CD4-positive, alpha-beta memory T cell (primary cell): Measurements from ENCODE around the gene MYH3. TPM values are rescaled to one million over a fixed set of nuclear protein-coding genes. Genes with fewer than 3 reads are reported as not detected.
A peak's percentile ranks its signal among the peaks of the same experiment; 100 is the strongest.
"Not testable (repeated sequence)": the region's sequence is repeated elsewhere in the genome, so short reads cannot be mapped to it uniquely, and the experiment has no call there.

ENCODE experiments used
- CTCF ChIA-PET: fragments of 350-600 bp; sonication (Branson Sonifier 250); formaldehyde crosslinking; loops from one replicate; lab custom pipeline; 2021; ENCODE audit warnings: inconsistent platforms; ENCODE audit not compliant: partially characterized antibody; lab: Charles Lee
- POLR2A ChIA-PET: fragments of 350-600 bp; sonication (Branson Sonifier 250); formaldehyde crosslinking; loops from one replicate; lab custom pipeline; 2021; ENCODE audit not compliant: partially characterized antibody; lab: Charles Lee
- DNase-seq, 5 donors: peaks; one replicate each; pipeline versions ENCODE4 v3.0.0 to v3.0.0-alpha.2; 2020 to 2022; ENCODE audit warnings: mixed read lengths in 1 of 5
- H3K27ac ChIP-seq: one replicate; pipeline ENCODE4 v1.7.0; 2013; ENCODE audit warnings: low read depth, low read length
- H3K27me3 ChIP-seq: 2 replicates; pipeline ENCODE4 v1.7.0; 2013; ENCODE audit warnings: mild to moderate bottlenecking, low read length, moderate library complexity; ENCODE audit not compliant: insufficient read depth
- H3K36me3 ChIP-seq: 2 replicates; pipeline ENCODE4 v1.7.0; 2013; ENCODE audit warnings: mild to moderate bottlenecking, low read length, moderate library complexity; ENCODE audit not compliant: insufficient read depth
- H3K4me1 ChIP-seq: 2 replicates; pipeline ENCODE4 v1.7.0; 2013; ENCODE audit warnings: mild to moderate bottlenecking, low read length, moderate library complexity; ENCODE audit not compliant: insufficient read depth
- H3K4me3 ChIP-seq, 2 donors: one replicate each; pipeline ENCODE4 v1.7.0; 2013; ENCODE audit warnings: low read length in 2 of 2, mild to moderate bottlenecking in 1 of 2
- H3K9me3 ChIP-seq, 2 donors: one replicate each; pipeline ENCODE4 v1.7.0; 2013; ENCODE audit warnings: low read length in 2 of 2, control low read depth in 1 of 2; ENCODE audit not compliant: control insufficient read depth in 1 of 2
- H3K27ac Mint-ChIP-seq, 7 donors: one replicate each; pipeline ENCODE4 v1.8.0; 2020 to 2021; ENCODE audit warnings: mixed read lengths in 7 of 7, mild to moderate bottlenecking in 6 of 7, inconsistent platforms in 3 of 7, moderate library complexity in 3 of 7
- H3K27me3 Mint-ChIP-seq, 2 donors: one replicate each; pipeline ENCODE4 v1.8.0; 2020 to 2021; ENCODE audit warnings: mixed read lengths in 2 of 2
- H3K36me3 Mint-ChIP-seq, 2 donors: one replicate each; pipeline ENCODE4 v1.8.0; 2020 to 2021; ENCODE audit warnings: mixed read lengths in 2 of 2, inconsistent platforms in 1 of 2, mild to moderate bottlenecking in 1 of 2
- H3K4me1 Mint-ChIP-seq, 4 donors: one replicate each; pipeline ENCODE4 v1.8.0; 2020 to 2021; ENCODE audit warnings: mixed read lengths in 4 of 4, mild to moderate bottlenecking in 1 of 4
- H3K4me3 Mint-ChIP-seq, 8 donors: one replicate each; pipeline ENCODE4 v1.8.0; 2020 to 2021; ENCODE audit warnings: mixed read lengths in 8 of 8, mild to moderate bottlenecking in 7 of 8, moderate library complexity in 6 of 8, inconsistent platforms in 3 of 8
- H3K9me3 Mint-ChIP-seq, 8 donors: one replicate each; pipeline ENCODE4 v1.8.0; 2020 to 2021; ENCODE audit warnings: mixed read lengths in 8 of 8, mild to moderate bottlenecking in 5 of 8, inconsistent platforms in 3 of 8, moderate library complexity in 1 of 8
- intact Hi-C: fragments of 100-400 bp; cut with micrococcal nuclease; formaldehyde crosslinking; loops from one replicate; pipeline ENCODE4 v1.15.1; 2023
- polyA plus RNA-seq, 2 donors: library from polyadenylated mRNA; unstranded; fragments of 300-500 nt; fragmentation: Illumina TruSeq; gene quantifications; one replicate each; pipeline ENCODE4 v1.2.3, GENCODE V29; 2021
- total RNA-seq, 2 experiments: library from RNA; stranded (reverse); gene quantifications; one replicate each; pipeline ENCODE4 v1.2.3, GENCODE V29; 2021

MYH3 gene
- total and polyA plus RNA-seq, 4 experiments from 2014 or later: 0.47 to 11.5 (median 8.6) TPM; not detected in 1

DNA sequence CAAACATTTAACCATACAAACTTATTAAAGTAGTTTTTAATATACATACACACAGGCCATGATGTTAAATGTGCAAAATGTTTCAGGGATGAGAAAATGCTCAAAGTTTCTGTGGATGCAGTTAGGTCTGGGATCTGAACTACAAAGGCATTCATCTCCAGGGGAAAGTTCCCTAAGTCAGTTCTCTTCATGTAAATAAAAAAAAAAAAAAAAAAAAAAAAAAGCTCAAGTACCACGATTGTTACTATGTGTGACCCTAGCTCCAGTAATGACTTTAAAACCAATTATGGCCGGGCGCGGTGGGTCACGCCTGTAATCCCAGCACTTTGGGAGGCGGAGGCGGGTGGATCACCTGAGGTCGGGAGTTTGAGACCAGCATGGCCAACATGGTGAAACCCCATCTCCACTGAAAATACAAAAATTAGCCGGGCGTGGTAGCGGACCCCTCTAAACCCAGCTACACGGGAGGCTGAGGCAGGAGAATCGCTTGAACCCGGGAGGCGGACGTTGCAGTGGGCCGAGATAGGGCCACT is 38.8 kb upstream of the MYH3 start:
- H3K4me3 Mint-ChIP-seq: peak overlapping the region; percentile 36 to 98 (median 96)

DNA sequence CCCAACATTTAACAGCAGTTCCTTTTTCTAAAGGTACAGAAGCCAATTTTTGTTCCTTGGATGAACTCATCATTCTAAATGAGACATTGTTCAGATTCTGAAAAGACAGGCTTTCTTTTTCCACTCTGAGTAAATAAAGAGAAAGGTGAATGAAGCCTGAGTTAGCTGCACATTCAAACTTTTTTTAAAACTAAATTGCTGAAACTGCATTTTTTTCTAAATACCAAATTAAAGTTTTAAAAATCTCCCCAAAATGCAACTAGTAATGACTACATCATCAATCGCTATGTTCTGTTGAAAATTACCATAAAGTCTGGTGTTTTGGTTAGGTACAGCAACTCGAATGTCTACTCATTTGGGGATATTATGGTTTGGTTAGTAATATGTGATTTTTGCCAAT is 30.4 kb upstream of the MYH3 start:
- Mint-ChIP-seq H3K27me3 (no peaks in the 10 kb centered on the region), H3K27ac (no peak overlapping the region), H3K36me3 (peaks cover 69 to 76% of the 10 kb centered on the region in 2 donors), H3K4me3 (no peak overlapping the region), H3K9me3 (no peaks in the 10 kb centered on the region), H3K4me1 (peaks cover 22 to 36% (median 30%) of the 10 kb centered on the region in 4 donors)
- intact Hi-C loops: no loop called here
- H3K4me1 ChIP-seq: peaks cover 4% of the 10 kb centered on the region
- no peak overlapping the region for H3K4me3 ChIP-seq
- no peaks in the 10 kb centered on the region for H3K27me3 ChIP-seq
- peaks cover 39% of the 10 kb centered on the region for H3K36me3 ChIP-seq
- H3K27ac ChIP-seq: no peak overlapping the region
- no peak for DNase-seq
- H3K9me3 ChIP-seq: no peaks in the 10 kb centered on the region
- CTCF ChIA-PET: no interaction called here
- POLR2A ChIA-PET: no interaction called here

More for the DNA sequence above, 38.8 kb upstream of the MYH3 start:
- intact Hi-C loops: loop anchor here (5.0 kb wide), 1 partner anchor 1301 kb away; the partner anchor contains the start of gene ZNF18
- Mint-ChIP-seq H3K36me3 (peaks cover 31 to 62% of the 10 kb centered on the region in 2 donors), H3K4me1 (peaks cover 29 to 68% (median 50%) of the 10 kb centered on the region in 4 donors), H3K27ac (peak overlapping the region in 1 of 7 donors; percentile 91)
- POLR2A ChIA-PET, H3K9me3 Mint-ChIP-seq, DNase-seq, H3K27ac ChIP-seq, H3K9me3 ChIP-seq, H3K27me3 Mint-ChIP-seq, H3K27me3 ChIP-seq: not testable (repeated sequence)
- Histone ChIP-seq H3K4me1 (peaks cover 44% of the 10 kb centered on the region), H3K36me3 (peaks cover 25% of the 10 kb centered on the region), H3K4me3 (peak overlapping the region in 1 of 2 donors; percentile 95)
- CTCF ChIA-PET: interaction anchor here (1.8 kb wide), 1 partner anchor 41 kb away, joined by 8 read pairs; no protein-coding TSS in a partner anchor

- H3K4me1 Mint-ChIP-seq: peaks cover 4 to 10% (median 9%) of the 10 kb centered on the region in 4 donors
- H3K9me3 Mint-ChIP-seq: no peaks in the 10 kb centered on the region
- no peak overlapping the region for H3K27ac ChIP-seq
- ChIA-PET CTCF (interaction anchor here (0.9 to 2.2 kb wide), 4 partner anchors 13 to 66 kb away, joined by 3 to 9 read pairs (median 4); partner anchors contain the start of genes ADPRM and SCO1), POLR2A (no interaction called here)
- no peaks in the 10 kb centered on the region for H3K27me3 Mint-ChIP-seq
- DNase-seq: peak in 1 of 5 donors; percentile 3
- intact Hi-C loops: no loop called here
- peaks cover 68 to 73% of the 10 kb centered on the region in 2 donors for H3K36me3 Mint-ChIP-seq
- peak overlapping the region in 1 of 7 donors; percentile 21 for H3K27ac Mint-ChIP-seq
- no peaks in the 10 kb centered on the region for H3K4me1 ChIP-seq
- no peaks in the 10 kb centered on the region for H3K9me3 ChIP-seq
- H3K27me3 ChIP-seq: no peaks in the 10 kb centered on the region
- peaks cover 30% of the 10 kb centered on the region for H3K36me3 ChIP-seq
- no peak overlapping the region for H3K4me3 Mint-ChIP-seq
- H3K4me3 ChIP-seq: no peak overlapping the region
These were observed 26.7 kb upstream of the MYH3 start for GRCh38 chr17:10683853-10684252.

- Histone ChIP-seq H3K27ac (no peak overlapping the region), H3K4me1 (no peaks in the 10 kb centered on the region), H3K36me3 (peaks cover 30% of the 10 kb centered on the region), H3K4me3 (no peak overlapping the region), H3K27me3 (no peaks in the 10 kb centered on the region), H3K9me3 (no peaks in the 10 kb centered on the region)
- H3K27ac Mint-ChIP-seq: no peak overlapping the region
- peaks cover 75 to 79% of the 10 kb centered on the region in 2 donors for H3K36me3 Mint-ChIP-seq
- intact Hi-C loops: no loop called here
- H3K4me3 Mint-ChIP-seq: no peak overlapping the region
- ChIA-PET POLR2A (no interaction called here), CTCF (interaction anchor here (0.9 kb wide), 1 partner anchor 35 kb away, joined by 3 read pairs; no protein-coding TSS in a partner anchor)
- no peaks in the 10 kb centered on the region for H3K9me3 Mint-ChIP-seq
- no peaks in the 10 kb centered on the region for H3K27me3 Mint-ChIP-seq
- no peak for DNase-seq
- peaks cover 0 to 4% (median 2%) of the 10 kb centered on the region in 4 donors for H3K4me1 Mint-ChIP-seq
These were observed 24.8 kb upstream of the MYH3 start for GRCh38 chr17:10681866-10682446.

- no peaks in the 10 kb centered on the region for H3K4me1 Mint-ChIP-seq
- Histone ChIP-seq H3K27ac (no peak overlapping the region), H3K4me1 (no peaks in the 10 kb centered on the region), H3K9me3 (no peaks in the 10 kb centered on the region), H3K27me3 (no peaks in the 10 kb centered on the region), H3K4me3 (no peak overlapping the region), H3K36me3 (peaks cover 8% of the 10 kb centered on the region)
- H3K27me3 Mint-ChIP-seq: no peaks in the 10 kb centered on the region
- H3K9me3 Mint-ChIP-seq: no peaks in the 10 kb centered on the region
- H3K36me3 Mint-ChIP-seq: peaks cover 34 to 57% of the 10 kb centered on the region in 2 donors
- POLR2A ChIA-PET: no interaction called here
- intact Hi-C loops: no loop called here
- no peak overlapping the region for H3K27ac Mint-ChIP-seq
- H3K4me3 Mint-ChIP-seq: no peak overlapping the region
- no peak for DNase-seq
- CTCF ChIA-PET: interaction anchor here (1.4 to 2.9 kb wide), 2 partner anchors 28 to 57 kb away, joined by 4 to 11 read pairs; no protein-coding TSS in a partner anchor
These were observed 17.6 kb upstream of the MYH3 start for GRCh38 chr17:10674704-10675103.

- no peaks in the 10 kb centered on the region for H3K27me3 Mint-ChIP-seq
- H3K4me3 Mint-ChIP-seq: no peak overlapping the region
- no peak overlapping the region for H3K27ac ChIP-seq
- H3K4me1 ChIP-seq: no peaks in the 10 kb centered on the region
- no peaks in the 10 kb centered on the region for H3K4me1 Mint-ChIP-seq
- H3K27ac Mint-ChIP-seq: no peak overlapping the region
- peaks cover 25 to 47% of the 10 kb centered on the region in 2 donors for H3K36me3 Mint-ChIP-seq
- H3K27me3 ChIP-seq: no peaks in the 10 kb centered on the region
- H3K4me3 ChIP-seq: no peak overlapping the region
- CTCF ChIA-PET: interaction anchor here (1.2 to 2.9 kb wide), 3 partner anchors 26 to 56 kb away, joined by 3 to 11 read pairs (median 4); no protein-coding TSS in a partner anchor
- POLR2A ChIA-PET: no interaction called here
- H3K36me3 ChIP-seq: peaks cover 8% of the 10 kb centered on the region
- intact Hi-C loops: no loop called here
- H3K9me3 ChIP-seq: no peaks in the 10 kb centered on the region
- DNase-seq: no peak
- no peaks in the 10 kb centered on the region for H3K9me3 Mint-ChIP-seq
These were observed 16.2 kb upstream of the MYH3 start for GRCh38 chr17:10673312-10673711.

GRCh38 chr17:10668775-10669174 is 11.7 kb upstream of the MYH3 start:
- Mint-ChIP-seq H3K36me3 (peaks cover 8 to 18% of the 10 kb centered on the region in 2 donors), H3K4me1 (no peaks in the 10 kb centered on the region), H3K27me3 (no peaks in the 10 kb centered on the region), H3K9me3 (no peaks in the 10 kb centered on the region), H3K27ac (no peak overlapping the region), H3K4me3 (no peak overlapping the region)
- Histone ChIP-seq H3K36me3 (no peaks in the 10 kb centered on the region), H3K27ac (no peak overlapping the region), H3K4me3 (no peak overlapping the region), H3K27me3 (no peaks in the 10 kb centered on the region), H3K9me3 (no peaks in the 10 kb centered on the region), H3K4me1 (no peaks in the 10 kb centered on the region)
- DNase-seq: no peak
- CTCF ChIA-PET: no interaction called here
- intact Hi-C loops: no loop called here
- POLR2A ChIA-PET: no interaction called here
